ENCODE measurements around the gene RIN3. TPM values are rescaled to one million over a fixed set of nuclear protein-coding genes. Genes with fewer than 3 reads are reported as not detected.
A peak's percentile ranks its signal among the peaks of the same experiment; 100 is the strongest.

RIN3 gene
- total RNA-seq, 1 donor from 2014 or later = 6.9 TPM

DNA sequence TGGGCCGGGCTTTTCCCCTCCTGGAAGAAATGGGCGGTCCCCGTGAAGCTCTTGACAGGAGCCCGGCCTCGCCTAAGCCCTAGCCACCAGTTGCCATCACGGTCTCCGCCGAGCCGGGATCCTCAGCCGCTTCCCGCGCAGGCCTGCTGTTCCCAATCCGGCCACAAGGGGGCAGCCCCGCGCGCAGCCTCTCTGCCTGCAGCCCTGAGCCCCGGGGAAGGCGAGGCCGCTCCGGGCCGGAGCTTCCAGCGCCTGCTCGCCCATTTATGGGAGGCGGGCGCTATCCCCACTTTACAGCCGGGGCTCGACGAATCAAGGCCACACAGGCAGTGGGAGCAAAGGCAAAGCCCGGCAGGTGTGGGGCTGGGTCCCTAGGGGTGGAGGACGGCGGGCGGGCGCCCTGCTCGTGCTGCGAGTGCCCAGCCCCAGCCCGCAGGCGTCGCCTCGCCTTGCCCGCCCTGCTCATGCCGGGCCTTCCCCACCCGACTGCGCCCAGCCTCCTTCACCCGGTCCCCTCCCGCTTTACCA is 173.4 kb downstream of the RIN3 start:
- no peaks in the 10 kb centered on the region for H3K4me1 Mint-ChIP-seq (ENCODE audit: low read depth)
- TF ChIP-seq, protein P1, sequence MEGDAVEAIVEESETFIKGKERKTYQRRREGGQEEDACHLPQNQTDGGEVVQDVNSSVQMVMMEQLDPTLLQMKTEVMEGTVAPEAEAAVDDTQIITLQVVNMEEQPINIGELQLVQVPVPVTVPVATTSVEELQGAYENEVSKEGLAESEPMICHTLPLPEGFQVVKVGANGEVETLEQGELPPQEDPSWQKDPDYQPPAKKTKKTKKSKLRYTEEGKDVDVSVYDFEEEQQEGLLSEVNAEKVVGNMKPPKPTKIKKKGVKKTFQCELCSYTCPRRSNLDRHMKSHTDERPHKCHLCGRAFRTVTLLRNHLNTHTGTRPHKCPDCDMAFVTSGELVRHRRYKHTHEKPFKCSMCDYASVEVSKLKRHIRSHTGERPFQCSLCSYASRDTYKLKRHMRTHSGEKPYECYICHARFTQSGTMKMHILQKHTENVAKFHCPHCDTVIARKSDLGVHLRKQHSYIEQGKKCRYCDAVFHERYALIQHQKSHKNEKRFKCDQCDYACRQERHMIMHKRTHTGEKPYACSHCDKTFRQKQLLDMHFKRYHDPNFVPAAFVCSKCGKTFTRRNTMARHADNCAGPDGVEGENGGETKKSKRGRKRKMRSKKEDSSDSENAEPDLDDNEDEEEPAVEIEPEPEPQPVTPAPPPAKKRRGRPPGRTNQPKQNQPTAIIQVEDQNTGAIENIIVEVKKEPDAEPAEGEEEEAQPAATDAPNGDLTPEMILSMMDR (IDR thresholded peaks at IDR 0.05; ENCODE audit: unreplicated experiment) = peak; percentile 97
- H3K9me3 Mint-ChIP-seq (ENCODE audit: low read depth) = no peaks in the 10 kb centered on the region
- H3K4me3 Mint-ChIP-seq (ENCODE audit: low read depth) = peak overlapping the region; percentile 33
- H3K27ac Mint-ChIP-seq = no peak overlapping the region
- H3K36me3 Mint-ChIP-seq (ENCODE audit: insufficient read depth) = no peaks in the 10 kb centered on the region
- peaks cover 6% of the 10 kb centered on the region for H3K27me3 Mint-ChIP-seq
- peak; percentile 91 for DNase-seq (ENCODE audit: low spot score, unreplicated experiment)

DNA sequence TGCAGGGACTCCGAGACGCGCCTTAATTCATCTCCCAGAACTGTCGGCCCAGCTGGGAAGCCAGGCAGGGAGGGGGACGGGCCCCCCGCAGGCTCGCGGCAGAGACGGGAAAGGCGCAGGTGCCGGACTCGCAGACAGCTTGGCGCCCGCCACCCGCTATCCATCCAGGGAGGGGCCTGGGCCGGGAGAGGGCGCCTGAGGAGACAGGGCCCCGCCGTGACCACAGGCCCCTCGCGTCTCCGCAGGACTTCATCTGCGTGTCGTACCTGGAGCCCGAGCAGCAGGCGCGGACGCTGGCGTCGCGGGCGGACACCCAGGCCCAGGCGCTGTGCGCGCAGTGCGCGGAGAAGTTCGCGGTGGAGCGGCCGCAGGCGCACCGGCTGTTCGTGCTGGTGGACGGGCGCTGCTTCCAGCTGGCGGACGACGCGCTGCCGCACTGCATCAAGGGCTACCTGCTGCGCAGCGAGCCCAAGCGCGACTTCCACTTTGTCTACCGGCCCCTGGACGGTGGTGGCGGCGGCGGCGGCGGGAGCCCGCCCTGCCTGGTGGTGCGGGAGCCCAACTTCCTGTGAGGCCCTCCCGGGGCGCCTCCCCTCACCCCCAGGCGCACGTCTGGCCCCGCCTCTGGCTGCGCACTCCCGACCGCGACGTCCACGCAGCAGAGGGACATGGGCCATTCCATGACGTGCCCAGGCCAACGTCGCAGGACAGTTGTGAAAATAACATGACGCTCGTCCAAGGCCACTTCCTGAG is 174.3 kb downstream of the RIN3 start:
- TF ChIP-seq, protein P1 (IDR thresholded peaks at IDR 0.05; ENCODE audit: unreplicated experiment) = no peak
- Mint-ChIP-seq H3K4me3 (ENCODE audit: low read depth) (peak overlapping the region; percentile 55), H3K4me1 (ENCODE audit: low read depth) (no peaks in the 10 kb centered on the region), H3K9me3 (ENCODE audit: low read depth) (no peaks in the 10 kb centered on the region), H3K27ac (no peak overlapping the region), H3K27me3 (peaks cover 6% of the 10 kb centered on the region), H3K36me3 (ENCODE audit: insufficient read depth) (no peaks in the 10 kb centered on the region)
- peak; percentile 34 for DNase-seq (ENCODE audit: low spot score, unreplicated experiment)

DNA sequence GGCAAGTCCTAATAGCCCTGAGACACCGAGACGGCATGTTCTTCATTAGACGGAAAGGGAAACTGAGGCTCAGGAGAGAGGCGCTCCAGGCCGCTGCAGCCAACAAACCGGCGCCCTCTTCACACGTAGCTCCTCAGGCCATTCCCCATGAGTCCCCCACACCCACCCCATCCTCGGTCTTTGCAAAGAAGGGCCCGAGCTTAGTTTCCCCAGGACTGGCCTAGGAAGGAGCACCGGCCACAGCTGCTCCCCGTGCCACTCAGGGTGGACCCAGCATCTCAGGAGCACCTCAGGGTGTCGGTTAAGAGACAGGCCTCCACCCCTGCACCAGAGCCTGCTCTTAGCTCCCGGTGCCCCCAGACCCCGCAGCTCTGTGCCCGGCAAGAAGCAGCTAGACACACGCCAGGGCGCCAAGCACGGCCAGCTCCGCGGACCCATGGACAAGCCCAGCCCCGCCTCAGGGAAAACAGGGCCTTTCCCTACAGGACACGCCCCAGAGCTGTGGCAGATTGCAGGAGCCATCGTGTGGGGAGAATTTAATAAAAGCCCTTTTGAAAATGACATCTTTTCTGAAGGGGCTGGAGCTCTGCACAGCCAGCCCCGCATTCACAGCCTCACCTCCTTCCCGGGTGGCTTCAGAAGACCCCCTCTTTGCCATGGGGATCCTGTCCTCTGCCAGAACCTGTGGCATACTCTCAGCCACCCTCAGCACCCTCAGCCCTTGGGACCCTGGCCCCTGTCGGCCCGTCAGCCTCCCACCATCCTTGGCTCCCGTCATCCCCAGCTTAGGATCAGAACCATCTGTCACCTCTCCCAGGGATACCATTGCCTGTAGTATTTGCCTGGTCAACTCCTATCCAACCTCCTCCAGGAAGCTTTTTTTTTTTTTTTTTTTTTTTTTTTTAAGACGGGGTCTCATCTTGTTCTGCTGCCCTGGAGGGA is 175.1 kb downstream of the RIN3 start:
- peaks cover 12% of the 10 kb centered on the region for H3K27me3 Mint-ChIP-seq
- no peaks in the 10 kb centered on the region for H3K9me3 Mint-ChIP-seq (ENCODE audit: low read depth)
- H3K4me1 Mint-ChIP-seq (ENCODE audit: low read depth) = no peaks in the 10 kb centered on the region
- TF ChIP-seq, protein P1 (IDR thresholded peaks at IDR 0.05; ENCODE audit: unreplicated experiment) = no peak
- no peak overlapping the region for H3K27ac Mint-ChIP-seq
- no peaks in the 10 kb centered on the region for H3K36me3 Mint-ChIP-seq (ENCODE audit: insufficient read depth)
- peak overlapping the region; percentile 55 for H3K4me3 Mint-ChIP-seq (ENCODE audit: low read depth)
- DNase-seq (ENCODE audit: low spot score, unreplicated experiment) = no peak

DNA sequence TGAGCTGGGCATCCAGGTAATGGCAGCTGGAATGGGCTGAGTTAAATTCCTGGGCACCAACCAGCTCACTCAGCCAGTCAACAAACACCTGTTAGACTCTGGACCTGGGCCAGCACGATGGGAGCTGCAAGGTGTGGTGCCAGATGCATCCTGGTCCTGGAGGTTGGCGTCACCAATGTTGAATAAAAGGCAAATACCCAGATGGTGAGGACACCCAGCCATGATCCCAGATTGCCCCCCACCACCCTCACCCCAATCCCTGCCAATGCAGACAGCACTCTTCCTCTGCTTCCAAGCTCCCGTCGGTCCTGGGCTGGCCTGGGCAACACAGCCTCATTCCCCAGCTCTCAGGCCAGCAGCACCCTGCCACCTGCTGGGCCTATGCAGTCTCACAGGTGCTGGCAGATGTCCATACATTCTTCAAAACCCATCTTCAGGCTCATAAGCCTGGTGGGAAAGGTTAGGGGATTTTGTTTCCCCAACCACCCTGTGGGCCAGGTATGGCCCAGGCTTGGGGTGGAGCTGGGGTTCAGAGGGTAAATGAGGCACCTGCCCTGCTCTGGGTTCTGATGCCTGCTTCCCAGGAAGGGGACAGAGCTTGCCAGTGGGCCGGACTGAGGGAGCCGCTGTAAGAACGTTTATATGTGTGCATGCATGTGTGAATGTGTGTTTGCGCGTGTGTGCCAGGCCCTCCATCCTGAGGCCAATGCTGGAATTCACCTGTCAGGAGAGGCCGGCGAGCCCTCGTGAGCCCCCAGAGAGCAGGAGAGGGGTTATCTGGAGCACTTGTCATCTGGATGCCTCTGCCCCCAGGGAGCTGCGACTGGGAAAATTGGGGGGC is 176.8 kb downstream of the RIN3 start:
- no peaks in the 10 kb centered on the region for H3K36me3 Mint-ChIP-seq (ENCODE audit: insufficient read depth)
- no peak overlapping the region for H3K4me3 Mint-ChIP-seq (ENCODE audit: low read depth)

More for the DNA sequence above, 176.8 kb downstream of the RIN3 start:
- DNase-seq (ENCODE audit: low spot score, unreplicated experiment) = peak; percentile 22
- H3K9me3 Mint-ChIP-seq (ENCODE audit: low read depth) = no peaks in the 10 kb centered on the region
- TF ChIP-seq, protein P1 (IDR thresholded peaks at IDR 0.05; ENCODE audit: unreplicated experiment) = peak; percentile 68
- no peaks in the 10 kb centered on the region for H3K4me1 Mint-ChIP-seq (ENCODE audit: low read depth)
- peaks cover 26% of the 10 kb centered on the region for H3K27me3 Mint-ChIP-seq
- H3K27ac Mint-ChIP-seq = no peak overlapping the region

Measured in progenitor cell of endocrine pancreas (in vitro differentiated cells).